AG10803 (cell line): ENCODE measurements around the gene ETV6.

Experiments
- DNase-seq: peaks from one replicate; pipeline ENCODE4 v3.0.0; 2010; ENCODE audit warnings: low read depth
- H3K4me3 ChIP-seq: 2 replicates; pipeline ENCODE4 v1.5.1; 2011; ENCODE audit warnings: mild to moderate bottlenecking, low read length, control low read depth
- TF ChIP-seq, protein P1 (sequence below): conservative IDR thresholded peaks from 2 replicates; pipeline ENCODE4 v1.5.1; 2011; ENCODE audit warnings: mild to moderate bottlenecking, low read length, control low read depth, inconsistent platforms

The ETV6 gene

DNA sequence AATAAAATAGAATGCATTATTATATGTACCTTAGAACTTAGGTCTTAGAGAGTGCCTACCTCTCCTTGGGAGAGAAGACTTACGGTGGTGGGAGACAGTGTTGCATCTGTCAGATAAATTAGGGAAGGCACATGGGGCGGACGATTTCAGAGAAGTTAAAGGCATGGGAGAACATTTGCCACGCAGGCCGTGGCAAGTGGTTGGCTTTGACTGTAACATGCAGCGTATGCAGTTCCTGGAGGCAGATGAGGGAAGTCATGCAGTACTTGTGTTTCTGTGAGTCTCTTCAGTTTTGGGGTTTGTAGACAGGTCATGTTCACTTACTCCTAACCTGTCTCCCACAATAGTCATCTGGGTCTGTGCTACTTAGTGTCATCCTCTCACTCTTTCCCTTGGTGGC, 43.6 kb downstream of the ETV6 start:
- TF ChIP-seq, protein P1, sequence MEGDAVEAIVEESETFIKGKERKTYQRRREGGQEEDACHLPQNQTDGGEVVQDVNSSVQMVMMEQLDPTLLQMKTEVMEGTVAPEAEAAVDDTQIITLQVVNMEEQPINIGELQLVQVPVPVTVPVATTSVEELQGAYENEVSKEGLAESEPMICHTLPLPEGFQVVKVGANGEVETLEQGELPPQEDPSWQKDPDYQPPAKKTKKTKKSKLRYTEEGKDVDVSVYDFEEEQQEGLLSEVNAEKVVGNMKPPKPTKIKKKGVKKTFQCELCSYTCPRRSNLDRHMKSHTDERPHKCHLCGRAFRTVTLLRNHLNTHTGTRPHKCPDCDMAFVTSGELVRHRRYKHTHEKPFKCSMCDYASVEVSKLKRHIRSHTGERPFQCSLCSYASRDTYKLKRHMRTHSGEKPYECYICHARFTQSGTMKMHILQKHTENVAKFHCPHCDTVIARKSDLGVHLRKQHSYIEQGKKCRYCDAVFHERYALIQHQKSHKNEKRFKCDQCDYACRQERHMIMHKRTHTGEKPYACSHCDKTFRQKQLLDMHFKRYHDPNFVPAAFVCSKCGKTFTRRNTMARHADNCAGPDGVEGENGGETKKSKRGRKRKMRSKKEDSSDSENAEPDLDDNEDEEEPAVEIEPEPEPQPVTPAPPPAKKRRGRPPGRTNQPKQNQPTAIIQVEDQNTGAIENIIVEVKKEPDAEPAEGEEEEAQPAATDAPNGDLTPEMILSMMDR, result no peak
- DNase-seq, result no peak
- H3K4me3 ChIP-seq, result no peak overlapping the region

DNA sequence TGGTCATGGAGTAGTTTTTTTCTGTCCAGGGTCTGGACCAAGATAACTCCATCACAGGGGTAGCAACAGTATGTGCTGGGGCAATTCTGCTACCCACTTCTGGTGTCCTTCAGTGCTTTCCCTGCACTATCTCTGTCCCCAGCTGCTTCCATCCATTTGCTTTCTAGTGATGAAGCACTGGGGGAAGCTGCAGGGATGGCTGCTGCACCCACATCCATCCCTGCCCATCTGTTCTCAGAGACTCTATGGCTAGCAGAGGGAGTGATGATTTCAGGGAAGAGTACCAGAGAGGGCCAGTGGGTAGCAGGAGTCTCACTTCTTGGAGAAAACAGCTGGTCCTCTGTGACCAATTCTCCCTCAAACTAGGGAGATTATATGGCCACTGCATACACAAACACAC, 44.1 kb downstream of the ETV6 start:
- DNase-seq, result no peak
- TF ChIP-seq, protein P1, result no peak
- H3K4me3 ChIP-seq, result no peak overlapping the region

DNA sequence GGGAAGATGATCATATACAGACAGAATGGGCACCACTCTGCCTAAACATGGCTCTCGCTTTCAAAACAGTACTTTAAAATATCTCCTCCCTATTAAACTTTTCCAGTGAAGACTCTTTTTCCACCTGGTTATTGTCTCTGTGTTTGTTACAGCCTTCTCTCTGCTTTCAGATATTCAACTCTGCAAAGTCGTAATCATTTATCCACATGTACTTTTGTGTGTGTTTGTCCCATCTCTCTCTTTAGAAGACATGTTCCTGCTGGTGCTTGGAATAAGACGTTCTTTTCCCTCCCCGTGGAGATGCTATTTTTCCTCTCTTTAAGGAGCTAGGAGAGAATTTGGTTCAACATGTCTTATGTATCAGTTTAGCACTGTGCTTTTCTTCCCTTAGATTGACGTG, 45.1 kb downstream of the ETV6 start:
- H3K4me3 ChIP-seq, result no peak overlapping the region
- DNase-seq, result no peak
- TF ChIP-seq, protein P1, result no peak

DNA sequence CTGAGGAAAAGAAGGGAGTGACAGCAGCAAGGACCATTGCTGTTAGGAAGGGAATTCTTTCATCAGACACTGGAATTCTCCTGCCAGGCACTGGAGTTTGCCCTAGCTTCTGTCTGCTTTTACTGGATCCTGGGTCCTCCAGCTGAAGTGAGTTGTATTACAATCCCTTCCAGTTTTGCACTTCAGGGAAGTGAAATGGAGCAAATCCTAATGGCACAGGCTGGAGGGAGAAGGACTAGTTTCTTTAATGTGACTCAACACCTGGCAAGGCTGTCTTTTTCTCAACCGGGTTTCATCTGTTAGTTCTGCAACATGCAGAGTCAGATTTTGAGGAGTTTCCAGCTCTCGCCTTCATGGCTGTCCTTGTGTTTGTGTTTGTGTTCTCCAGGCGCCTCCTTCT, 45.8 kb downstream of the ETV6 start:
- DNase-seq, result peak; percentile 84
- H3K4me3 ChIP-seq, result no peak overlapping the region
- TF ChIP-seq, protein P1, result no peak

DNA sequence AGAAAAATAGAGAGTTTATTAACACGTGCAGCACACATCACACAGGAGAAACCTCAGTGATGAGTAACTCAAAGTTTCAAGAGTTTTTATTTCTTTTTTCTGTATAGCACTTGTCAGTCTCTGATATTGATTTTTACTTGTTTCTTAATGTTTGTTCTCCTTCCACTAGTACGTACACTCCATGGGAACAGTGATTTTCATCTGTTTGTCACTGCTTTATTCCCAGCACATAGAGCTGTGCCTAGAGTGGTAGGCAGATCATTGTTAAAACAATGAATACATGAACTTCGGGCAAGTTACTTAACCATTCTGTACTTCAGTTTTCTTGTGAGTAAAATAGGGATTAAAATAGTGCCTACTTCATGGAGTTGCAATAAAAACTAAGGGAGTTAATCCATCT, 46.6 kb downstream of the ETV6 start:
- no peak for DNase-seq
- H3K4me3 ChIP-seq, result no peak overlapping the region
- TF ChIP-seq, protein P1, result no peak

DNA sequence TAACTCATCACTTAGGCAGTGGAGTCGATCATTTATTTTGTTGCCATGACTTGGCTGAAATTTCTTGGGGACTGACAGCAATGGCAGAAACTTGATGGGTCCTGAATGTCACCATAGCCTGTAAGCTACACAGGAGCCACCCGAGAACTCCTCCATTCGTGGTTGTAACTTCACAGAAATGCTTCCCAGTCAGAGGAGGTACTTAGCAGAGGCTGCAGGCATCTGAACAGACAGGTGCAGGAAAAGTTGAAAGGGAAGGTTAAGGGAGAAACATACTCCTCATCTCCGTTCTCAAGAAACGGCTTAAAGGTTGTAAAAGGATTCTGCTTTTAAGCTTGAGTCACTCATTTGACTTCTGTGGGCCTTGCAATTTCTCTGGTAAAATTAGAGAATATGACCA, 47.7 kb downstream of the ETV6 start:
- H3K4me3 ChIP-seq, result no peak overlapping the region
- DNase-seq, result no peak
- TF ChIP-seq, protein P1, result no peak

DNA sequence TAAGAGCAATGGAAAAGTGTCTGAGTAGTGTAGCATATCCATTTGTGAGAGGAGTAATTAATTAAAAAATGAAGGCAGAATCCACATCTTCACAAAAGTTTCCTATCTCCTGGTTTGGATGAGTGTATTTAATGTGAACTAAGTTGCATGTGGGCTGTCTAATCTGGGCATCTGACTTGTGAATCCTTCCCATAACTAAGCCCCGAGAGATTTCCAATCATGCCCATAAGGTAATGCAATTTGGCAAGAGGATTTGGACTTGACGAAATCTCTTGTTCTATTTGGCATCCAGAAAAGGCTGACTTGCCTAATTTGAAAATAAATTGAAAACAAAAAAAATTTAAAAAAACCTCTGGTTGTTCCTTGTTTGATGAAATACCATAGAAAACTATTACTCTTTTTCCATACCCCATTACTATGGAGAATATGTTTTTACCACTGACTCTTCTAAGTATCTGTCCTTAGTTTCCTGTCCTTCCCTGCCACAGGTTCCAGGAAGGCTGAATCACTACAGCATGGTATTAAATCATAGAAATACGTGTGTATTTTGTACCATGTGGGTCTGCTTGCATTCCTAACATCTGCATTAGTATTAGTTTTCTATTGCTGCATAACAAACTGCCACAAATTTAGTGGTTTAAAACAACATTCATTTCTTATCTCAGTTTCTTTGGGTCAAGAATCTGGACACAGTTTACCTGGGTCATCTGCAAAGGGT, 48.4 kb downstream of the ETV6 start:
- TF ChIP-seq, protein P1, result no peak
- H3K4me3 ChIP-seq, result no peak overlapping the region
- peak; percentile 93 for DNase-seq
